GM18507 (cell line): ENCODE measurements around the gene BCR.
A peak's percentile ranks its signal among the peaks of the same experiment; 100 is the strongest.
"Not testable (repeated sequence)": the region's sequence is repeated elsewhere in the genome, so short reads cannot be mapped to it uniquely, and the experiment has no call there.

ENCODE experiments used
- DNase-seq: peaks from one replicate; pipeline ENCODE4 v3.0.0; 2011; ENCODE audit warnings: low read depth; ENCODE audit not compliant: insufficient read length; ENCODE audit errors: extremely low spot score
- FAIRE-seq: peaks from 2 replicates; lab custom pipeline; 2011; peaks lifted over from hg19 to GRCh38; lab: Jason Lieb, UNC

Gene BCR

DNA sequence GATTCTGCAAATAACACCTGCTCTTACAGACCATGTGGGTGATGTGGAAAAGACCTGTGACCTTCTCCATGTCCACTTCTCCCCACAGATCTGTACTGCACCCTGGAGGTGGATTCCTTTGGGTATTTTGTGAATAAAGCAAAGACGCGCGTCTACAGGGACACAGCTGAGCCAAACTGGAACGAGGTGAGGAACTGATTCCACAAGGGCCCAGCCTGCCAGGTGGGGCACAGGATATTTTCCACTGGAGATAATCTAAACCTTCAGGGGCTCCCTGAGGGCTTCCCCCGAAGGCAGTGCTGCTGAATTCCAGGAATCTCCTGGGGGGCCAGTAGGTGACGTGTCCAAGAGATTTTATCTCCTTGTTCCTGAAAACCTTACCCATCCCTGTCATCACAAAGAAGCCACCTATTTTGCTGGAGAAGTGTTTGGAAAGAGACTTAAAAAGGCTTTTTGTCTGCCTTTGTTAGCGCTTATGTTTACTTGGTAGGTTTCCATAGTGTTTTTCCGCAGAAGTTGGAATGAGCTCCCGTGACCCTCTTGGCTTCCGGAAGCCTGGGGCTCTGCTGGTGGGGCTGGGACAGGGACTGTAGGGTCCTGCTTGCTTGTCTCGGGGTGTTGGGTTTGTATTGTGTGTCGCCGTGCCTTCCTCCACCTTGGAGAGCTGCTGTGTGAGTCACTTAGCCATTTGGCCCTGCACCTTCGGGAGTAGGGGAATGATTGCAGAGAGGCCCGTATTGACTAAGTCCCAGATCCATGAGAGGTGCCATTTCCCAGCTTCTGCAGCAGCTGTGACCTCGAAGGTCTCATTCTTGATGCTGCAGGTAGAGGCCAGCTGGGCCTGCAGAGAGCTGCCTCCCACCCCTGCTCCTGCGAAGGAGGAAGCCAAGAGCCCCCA is 112.4 kb downstream of the BCR start:
- FAIRE-seq: no peak
- no peak for DNase-seq

DNA sequence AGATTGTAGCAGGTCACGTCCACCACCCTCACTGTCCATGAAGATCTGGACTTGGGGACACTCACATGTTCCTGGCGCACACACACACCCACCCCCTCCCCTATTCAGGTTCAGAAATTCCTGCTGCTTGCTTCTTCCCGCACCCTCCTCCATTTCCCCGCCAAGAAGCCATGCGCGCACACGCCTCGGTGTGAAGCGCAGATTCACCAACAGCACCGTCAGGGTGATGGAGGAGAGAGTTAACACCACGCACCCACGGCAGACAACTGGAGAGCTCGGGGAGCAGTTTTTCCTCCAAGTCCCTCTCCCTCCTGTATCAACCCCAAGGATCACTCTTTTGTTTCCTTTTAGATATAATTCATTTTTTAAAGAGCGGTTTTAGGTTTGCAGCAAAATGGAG is 113.4 kb downstream of the BCR start:
- FAIRE-seq (no peak), DNase-seq (no peak)

DNA sequence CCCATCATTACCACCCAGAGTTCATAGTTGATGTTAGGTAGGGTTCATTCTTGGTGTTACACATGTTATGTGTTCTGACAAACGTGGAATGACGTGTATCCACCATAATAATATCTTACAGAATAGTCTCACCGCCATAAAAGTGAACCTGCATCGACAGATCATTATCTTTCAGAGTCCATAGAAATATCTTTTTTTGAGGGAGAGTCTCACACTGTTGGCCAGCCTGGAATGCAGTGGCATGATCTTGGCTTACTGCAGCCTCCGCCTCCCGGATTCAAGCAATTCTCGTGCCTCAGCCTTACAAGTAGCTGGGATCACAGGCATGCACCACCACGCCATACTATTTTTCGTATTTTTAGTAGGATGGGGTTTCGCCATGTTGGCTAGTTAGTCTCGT is 113.9 kb downstream of the BCR start:
- DNase-seq (no peak), FAIRE-seq (no peak)

DNA sequence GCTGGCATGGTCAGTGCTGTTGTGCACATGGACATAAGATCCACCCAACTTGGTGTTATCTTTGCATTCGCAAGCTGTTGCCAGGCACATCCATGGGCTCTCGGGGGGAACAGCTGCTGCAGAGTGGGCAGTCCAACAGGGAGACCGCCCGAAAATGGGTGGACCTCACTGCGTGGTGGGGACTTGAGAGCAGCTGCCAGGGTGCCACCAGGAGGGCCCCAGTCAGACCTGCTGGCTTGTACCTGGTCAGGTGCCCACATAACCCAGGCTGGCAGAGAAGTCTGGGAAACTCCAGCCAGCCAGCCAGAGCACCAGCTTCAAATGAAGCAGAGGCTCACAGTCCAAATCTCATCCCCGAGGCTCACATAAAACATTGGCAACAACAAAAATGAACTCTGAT is 120.2 kb downstream of the BCR start:
- FAIRE-seq: no peak

DNA sequence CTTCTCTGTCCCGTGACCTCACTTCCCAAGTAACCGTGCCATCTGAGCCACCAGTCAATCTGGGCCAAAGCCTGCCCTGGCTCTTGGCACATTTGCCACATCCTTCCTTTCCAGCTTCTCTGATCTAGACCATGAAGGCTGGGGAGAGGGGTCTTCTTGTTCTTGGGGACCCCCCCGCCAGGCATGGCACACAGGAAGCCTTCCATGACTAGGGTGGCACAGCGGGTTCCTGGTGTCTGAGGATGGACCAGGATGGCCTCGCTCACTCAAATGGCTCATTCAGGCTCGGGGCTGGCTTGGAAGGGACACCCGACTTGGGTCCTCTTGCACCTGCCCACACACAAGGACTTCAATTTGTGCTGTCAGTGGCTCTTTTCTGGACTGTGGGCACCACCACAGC is 121.3 kb downstream of the BCR start:
- no peak for FAIRE-seq
- no peak for DNase-seq

More for the DNA sequence above, 120.2 kb downstream of the BCR start:
- DNase-seq: no peak

DNA sequence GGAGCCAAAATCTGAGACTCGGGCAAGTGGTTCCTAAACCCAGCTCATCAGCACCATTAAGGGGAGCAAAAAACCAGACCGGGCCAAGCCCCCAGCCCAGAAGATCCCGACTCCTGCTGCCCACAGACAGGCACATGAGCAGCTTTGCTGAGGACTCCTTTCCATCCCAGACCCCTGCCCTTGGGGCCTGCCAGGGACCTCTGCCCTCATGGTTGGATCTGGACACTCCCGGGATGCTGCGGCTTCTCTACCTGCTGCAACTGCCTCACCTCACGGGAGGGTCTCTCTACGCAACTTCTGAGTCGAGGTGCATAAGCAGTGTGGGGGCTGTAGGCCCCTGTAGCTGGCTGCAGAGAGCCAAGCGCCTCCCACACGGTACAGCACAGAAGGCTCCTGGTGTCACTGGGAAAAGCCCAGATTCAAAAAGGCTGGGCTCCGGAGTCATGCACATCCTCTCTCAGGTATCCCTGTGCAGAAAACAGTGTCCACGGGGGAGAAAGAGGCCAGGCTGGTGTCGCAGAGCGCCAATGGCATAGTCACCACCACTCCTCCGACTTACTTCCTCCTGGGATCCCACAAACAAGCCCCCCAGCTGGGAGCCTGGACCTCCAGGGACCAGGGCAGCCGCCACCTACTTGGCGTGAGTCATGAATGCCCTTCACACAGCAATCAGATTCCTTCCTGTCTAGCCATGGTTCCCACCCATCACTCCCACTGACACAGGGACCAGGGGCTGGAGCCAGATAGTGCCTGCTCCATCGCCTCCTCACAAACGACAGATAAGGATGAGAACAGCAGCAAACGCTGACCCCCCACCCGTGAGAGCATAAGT is 122.1 kb downstream of the BCR start:
- no peak for FAIRE-seq

DNA sequence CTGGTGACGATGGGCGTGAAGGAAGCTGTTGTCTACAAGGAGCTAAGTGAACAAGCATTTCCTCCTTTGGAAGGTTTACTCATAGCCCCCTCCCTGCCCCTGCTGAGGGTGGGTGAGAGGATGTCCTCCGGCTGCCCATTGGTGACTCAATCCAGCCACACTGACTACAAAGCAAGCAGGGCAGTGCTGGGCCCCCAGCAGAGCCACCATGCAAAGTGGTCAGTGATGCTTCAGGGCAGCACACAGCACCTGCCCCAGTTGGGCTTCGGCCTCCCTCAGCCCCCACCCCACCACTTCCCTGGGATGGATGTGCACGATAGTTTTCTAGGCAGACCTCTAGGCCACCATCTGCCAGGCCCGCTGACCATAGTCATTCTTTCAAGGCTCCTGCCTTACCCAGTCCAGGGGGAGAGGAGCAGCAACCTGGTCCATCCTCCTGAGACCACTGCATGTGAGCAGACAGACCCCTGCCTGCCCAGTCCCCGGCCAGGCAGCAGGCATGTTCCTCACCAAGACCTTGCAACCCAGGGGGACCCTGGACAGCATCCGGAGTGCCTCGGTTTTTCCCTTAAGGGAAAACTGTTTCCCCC is 125.1 kb downstream of the BCR start:
- FAIRE-seq (no peak), DNase-seq (no peak)

More for the DNA sequence above, 122.1 kb downstream of the BCR start:
- DNase-seq: no peak

DNA sequence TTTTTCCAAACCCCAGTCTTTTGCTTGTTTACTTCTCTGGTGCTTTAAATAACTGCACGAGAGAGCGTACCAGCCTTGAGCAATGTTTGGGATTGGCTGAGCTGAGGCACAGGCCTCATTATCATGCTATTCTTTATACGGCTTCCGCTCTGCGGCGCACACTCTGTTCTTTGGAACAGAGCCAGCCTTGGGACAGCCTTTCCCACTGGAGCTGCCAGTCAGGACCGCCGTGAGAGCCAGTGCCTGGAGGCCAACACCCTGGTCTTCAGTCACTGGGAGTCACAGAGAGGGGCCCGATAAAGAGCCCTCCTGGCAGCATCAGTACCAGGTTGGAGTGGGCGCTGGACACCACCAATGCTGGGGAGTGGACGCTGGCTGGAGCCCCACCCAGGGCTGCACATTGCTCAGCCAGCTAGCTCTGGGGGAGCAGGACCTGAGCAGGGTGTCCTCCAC is 125.6 kb downstream of the BCR start:
- FAIRE-seq (no peak), DNase-seq (no peak)

DNA sequence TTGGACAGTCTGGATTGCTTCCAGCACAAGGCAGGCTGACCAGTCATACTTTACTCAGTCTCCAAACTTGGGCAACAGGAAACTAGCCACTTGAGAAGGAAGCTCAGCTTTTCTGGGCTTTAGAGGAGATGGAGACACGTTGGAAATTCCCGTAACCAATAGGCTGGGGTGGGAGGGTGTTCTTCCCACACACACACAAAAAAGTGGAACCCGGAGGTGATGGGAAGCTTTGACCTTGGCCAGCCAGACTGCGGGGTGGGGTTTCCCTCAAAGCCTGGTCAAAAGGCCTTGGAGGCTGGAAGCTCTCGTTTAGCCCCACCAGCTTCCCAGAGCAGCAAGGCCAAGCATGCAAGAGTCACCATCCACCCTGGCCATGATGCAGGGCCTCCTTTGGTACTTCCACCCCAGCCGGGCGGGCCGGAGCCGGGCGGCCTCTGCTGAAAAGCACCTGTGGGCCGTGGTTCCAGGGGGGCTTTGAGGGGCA is 126.2 kb downstream of the BCR start:
- FAIRE-seq: no peak
- no peak for DNase-seq

DNA sequence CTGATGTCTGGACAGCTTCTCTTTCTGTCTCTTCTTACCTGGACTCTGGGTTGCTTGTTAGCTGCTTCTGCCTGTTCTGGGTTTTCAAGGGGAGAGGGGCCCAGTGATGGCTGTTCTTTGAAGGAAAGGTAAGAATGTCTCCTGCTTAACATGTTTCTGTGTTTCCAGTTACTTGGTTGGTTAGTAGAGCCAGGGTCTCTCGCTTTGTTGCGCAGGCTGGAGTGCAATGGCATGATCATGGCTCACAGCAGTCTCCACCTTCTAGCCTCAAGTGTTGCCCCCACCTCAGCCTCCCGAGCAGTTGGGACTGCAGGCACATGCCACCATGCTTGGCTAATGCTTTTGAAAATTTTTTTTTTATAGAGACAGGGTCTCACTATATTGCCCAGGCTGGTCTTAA is 126.6 kb downstream of the BCR start:
- no peak for FAIRE-seq
- DNase-seq: no peak

DNA sequence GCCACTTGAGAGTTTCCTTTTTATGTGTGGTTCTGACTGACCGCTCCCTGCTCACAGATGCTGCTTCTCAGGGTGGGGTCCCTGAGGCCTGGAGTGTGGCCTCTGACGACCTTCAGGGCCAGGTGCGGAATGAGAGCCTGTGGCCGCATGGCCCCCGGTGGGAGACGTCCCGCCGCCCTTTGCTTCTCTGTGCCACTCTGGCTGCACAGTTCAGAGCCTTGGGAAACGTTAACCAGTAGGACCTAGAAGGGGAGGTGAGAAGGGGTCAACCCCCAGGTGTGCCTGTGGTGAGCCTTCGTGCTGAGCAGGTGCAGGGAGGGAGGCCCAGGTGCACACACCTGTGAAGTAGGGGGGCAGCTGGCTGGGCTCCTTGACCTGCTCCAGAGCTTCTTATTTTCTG is 127.2 kb downstream of the BCR start:
- DNase-seq, FAIRE-seq: not testable (repeated sequence)

DNA sequence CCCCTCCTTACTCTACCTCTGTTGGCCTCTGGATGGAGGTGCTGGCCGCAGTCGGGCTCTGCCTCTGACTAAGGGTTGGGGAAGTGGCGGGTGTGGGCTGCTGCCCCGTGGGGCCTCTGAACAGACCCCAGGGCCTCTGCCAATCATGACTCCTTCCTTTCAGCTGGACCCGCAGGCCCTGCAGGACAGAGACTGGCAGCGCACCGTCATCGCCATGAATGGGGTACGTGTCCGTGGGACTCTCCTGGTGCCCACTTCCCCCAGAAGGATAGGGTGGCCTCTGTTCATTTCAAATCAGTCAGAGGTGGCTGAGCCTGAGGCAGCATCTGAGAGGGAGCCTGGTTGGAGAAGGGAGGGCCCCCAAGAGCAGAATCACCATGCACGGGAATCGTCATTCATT is 129.0 kb downstream of the BCR start:
- FAIRE-seq, DNase-seq: not testable (repeated sequence)

DNA sequence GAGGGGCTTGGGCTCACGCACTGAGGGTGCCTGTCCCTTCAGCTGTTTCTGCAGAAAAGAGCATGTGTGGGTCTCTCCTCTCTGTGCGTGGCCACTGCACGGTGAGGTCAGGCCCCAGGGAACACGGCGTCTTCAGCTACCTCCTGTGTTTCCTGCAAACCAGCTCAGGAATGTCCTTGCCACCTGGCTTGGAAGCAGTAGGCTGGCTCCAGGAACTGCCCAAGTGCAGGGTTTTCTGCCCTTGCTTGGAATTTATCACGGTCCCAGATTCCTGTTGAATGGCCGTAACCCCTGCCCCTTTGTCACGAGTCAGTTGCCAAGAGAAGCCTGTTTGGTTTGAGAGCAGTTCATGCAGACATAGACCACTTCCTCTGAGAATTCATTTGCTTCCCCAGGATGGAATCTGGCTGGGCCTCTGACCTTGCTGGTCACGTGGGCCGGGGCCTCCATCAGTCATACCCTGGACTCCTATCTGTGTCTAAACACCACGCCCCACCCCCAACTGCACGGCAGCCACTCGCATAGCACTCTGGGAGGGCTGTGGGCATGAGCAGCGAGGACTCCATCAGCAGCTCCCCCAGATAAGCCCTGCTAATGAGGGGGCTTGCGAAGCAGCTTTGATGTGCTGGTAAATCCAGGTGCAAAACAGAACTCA is 130.3 kb downstream of the BCR start:
- DNase-seq, FAIRE-seq: not testable (repeated sequence)

DNA sequence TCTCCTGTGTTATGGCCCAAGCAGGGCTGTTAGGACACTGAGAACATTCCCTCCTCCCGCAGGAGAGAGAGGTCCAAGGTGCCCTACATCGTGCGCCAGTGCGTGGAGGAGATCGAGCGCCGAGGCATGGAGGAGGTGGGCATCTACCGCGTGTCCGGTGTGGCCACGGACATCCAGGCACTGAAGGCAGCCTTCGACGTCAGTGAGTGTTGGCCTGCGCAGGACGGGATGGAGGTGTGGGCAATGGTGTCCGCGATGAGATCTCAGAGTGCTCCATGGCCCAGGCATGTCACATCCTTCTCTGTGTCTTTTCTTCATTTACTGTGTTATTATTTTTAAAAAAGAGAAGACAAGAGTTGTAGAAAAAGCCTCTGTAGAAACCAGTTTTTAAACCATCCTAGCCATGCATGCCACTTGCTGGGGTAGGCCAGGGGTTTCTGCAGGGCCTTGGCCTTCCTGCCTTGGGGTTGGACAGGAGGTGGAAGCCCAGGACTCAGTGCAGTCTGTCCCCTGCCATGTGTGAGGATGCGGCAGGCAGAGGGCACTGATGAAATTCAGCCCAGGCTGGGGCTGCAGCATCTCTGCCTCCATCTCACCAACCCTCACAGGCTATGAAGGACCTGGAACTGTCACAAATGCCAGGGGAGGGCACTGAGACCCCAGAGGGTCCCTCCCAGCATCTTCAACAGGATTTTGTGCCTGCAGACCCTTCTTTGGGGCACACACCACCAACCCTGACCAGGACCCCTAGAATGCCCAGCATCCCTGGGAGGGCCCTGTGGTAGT is 131.5 kb downstream of the BCR start:
- not testable (repeated sequence) for DNase-seq, FAIRE-seq

DNA sequence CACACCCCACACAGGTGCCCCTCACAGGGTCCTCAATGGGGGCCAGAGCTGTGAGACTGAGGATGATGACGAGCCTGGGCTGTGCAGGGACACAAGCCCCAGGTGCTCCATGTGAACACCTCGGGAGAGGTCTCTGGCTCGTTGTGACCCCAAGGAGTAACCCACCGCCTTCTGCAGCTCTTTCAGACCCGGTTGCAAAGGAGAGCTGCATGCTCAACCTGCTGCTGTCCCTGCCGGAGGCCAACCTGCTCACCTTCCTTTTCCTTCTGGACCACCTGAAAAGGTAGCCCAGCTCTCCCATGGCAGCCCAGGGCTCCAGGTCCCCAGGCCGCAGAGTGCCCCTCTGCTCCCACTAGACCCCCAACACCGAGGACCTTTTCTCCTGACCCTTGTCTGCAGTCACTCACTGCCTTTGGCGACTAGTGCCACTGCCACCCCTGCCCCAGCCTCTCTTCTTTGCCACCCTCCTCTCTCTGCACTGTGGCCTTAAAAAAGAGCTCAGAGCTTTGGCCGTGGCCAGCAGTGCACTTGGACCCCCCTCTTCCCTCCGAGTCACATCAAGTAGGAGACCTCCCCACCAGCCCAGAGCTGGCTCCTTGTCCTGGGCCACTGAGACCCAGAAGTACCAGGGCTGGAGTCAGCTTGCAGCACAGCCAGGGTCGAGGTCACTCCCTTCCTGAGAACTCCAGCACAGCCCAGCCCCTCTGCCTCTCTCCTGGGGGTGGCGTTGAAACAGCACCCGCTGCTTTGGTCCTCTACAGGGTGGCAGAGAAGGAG is 133.7 kb downstream of the BCR start:
- no peak for DNase-seq
- FAIRE-seq: no peak

DNA sequence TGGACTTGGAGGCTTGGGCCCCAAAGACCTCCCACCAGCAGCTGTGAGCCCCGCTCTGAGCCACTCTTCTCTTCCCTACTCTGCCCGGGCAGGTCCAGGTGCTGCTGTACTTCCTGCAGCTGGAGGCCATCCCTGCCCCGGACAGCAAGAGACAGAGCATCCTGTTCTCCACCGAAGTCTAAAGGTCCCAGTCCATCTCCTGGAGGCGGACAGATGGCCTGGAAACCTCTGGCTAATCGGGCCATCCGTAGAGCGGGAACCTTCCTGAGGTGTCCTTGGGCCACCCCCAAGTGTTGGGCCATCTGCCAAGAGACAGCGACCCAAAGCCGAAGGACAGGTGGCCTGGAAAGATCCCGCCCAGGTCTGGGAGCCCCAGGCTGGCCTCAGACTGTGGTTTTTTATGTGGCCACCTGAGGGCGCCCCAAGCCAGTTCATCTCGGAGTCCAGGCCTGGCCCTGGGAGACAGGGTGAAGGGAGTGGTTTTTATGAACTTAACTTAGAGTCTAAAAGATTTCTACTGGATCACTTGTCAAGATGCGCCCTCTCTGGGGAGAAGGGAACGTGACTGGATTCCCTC is 135.1 kb downstream of the BCR start:
- DNase-seq (no peak), FAIRE-seq (peak; percentile 73)

DNA sequence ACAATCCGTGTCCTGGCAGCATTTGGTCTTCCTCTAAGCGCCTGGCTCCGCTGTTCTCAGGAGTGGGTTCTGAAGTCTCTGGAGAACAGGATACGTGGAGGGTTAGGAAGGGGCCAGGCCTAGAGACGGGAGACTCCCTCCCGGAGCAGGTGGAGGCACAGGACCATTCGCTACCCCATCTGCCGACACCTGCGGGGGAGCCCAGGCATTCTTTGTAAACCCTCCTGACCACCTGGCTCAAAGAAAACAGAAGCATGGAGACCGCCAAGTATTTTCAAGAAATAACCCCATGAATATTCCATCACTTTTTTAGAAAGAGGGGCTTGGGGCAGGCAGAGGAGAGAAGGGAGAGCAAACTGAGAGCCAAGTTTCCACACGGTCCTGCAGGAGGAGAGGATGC is 136.3 kb downstream of the BCR start:
- not testable (repeated sequence) for FAIRE-seq, DNase-seq

DNA sequence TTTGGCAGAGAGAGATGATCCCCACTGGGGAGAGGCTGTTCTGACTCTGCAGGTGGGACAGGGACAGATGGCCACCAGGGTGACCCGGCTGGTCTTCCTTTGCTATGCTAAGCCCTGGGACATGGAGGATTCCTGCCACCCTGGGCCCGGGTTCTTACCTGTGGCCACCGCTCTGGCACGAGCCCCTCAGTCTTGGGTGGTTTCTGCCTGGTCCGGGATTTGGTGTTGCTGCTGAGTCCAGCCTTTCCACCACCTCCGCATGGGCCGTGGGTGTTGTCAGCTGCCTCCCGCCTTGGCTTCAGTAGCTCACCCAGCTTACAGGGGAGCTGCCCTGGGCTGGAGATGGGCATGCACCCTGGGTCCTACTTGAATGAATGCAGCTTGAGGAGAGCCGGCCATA is 138.0 kb downstream of the BCR start:
- not testable (repeated sequence) for DNase-seq, FAIRE-seq
